NCI-H2029 treated with DMSO at 0.1 percent for 48 hours (cell line): Measurements from ENCODE around the gene LRIG3.
"Not testable (repeated sequence)": the region's sequence is repeated elsewhere in the genome, so short reads cannot be mapped to it uniquely, and the experiment has no call there.

Experiments
- DNase-seq: peaks from one replicate; lab custom pipeline; 2025; lab: John Stamatoyannopoulos, UW

LRIG3 gene

GRCh38 chr12:58855630-58856029, 64.7 kb downstream of the LRIG3 start:
- DNase-seq: not testable (repeated sequence)

DNA sequence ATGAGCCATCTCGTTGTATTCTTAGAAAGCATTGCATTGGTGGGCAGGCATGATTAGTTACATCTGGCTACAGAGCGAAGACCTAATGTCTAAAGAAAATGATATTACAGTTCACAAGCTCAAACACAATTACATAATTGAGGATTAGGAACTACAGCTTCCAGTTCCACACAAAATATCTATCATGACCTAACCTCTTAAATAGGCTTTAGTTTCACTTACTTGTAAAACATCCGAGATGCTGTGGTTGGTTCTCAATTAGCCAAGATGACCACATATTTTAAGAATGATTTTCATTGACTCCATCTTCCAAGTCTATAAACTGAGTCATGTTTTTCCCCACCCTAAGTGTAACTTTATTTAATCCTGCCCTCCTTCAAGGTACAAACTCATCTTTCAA, 69.5 kb downstream of the LRIG3 start:
- no peak for DNase-seq

- DNase-seq: peak; percentile 13
Observed at GRCh38 chr12:58847901-58848600, 72.3 kb downstream of the LRIG3 start.

- DNase-seq: no peak
Observed at GRCh38 chr12:58844161-58844560, 76.1 kb downstream of the LRIG3 start.

DNA sequence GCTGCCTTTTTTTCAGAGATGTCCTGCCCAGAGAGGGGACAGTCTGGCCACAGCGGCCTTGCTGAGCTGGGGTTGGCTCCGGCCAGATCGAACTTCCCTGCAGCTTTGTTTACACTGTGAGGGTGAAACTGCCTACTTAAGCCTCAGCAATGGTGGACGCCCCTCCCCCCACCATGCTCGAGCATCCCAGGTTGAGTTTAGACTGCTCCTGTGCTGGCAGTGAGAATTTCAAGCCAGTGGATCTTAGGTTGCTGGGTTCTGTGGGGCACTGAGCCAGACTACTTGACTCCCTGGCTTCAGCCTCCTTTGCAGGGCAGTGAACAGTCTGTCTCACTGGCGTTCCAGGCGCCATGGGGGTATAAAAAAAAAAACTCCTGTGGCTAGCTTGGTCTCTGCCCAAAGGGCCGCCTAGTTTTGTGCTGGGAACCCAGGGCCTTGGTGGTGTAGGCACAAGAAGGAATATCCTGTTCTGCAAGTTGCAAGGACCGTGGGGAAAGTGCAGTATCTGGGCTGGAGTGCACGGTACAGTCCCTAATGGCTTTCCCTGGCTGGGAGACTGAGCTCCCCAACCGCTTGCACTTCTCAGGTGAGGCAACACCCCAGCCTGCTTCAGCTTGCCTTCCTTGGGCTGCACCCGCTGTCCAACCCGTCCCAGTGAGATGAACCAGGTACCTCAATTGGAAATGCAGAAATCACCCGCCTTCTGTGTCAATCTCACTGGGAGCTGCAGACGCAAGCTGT, 79.1 kb downstream of the LRIG3 start:
- DNase-seq: no peak

DNA sequence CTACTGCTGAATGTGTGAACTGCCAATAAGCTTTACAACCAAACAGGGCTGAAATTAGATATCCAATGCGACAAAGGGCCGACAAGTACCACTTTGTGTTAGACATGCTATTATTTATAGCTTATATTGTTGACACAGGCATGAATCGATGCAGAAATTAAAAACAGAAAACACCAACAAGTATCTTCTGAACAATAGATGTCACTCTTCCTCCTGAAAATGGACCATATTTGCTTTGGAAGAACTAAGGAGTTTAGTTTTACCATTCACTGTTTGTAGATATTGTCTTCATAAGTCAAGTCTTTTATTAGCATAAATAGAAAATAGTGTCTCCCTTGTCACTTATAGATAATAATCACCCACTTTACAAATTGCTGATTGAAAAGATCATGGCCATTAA, 86.5 kb downstream of the LRIG3 start:
- DNase-seq: peak; percentile 77

DNA sequence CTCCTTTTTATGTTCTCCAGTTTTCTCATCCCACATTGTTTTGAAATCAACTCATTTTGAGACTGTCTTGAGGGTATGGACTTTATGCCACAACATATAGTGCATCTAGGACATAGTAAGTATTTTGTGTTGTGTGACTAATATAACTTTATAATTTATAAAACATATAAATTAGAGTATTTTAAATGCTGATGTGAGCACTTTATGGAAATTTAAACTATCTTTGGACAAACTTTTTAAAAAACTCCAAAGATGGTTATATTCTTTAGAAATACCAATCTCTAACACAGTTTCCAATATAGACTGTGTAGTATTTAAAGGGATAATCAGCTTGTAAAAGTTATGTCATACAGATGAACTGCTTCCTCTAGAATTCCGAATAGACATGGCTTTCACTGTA, 87.4 kb downstream of the LRIG3 start:
- DNase-seq: no peak
